ENCODE results near the gene METTL6. TPM values are rescaled to one million over a fixed set of nuclear protein-coding genes. Genes with fewer than 3 reads are reported as not detected.

The METTL6 gene
- total and polyA plus RNA-seq, 2 donors (not counting 1 experiment from before 2014, with no cell fraction given): 7.6 to 23.9 TPM

DNA sequence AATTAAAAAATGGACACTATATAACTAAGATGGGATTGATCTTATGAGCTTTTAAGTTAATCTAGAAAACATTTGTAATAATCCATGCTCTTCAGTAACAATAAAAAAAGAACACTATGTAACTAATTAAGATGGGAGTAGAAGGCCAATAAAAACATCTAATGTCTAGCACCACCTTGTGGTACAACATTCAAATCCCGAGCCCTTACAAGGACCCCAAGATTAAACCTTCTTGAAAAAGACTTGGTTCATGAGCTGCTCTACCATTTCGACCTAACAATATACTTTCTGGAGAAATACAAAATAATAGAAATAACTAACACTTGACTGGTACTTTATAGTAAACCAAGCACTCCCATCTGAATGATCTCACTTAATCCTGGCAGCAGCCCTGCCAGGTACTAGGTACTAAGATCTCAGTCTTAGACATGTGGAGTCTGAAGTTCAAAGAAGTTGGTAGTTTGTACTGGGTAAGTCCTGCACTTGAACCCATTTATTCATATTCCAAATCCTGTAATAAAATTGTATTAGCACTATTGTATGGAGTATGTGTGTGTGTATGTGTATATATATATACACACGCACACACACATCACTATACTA, 21.8 kb downstream of the METTL6 start:
- Mint-ChIP-seq H3K27me3 (no peaks in the 10 kb centered on the region), H3K4me1 (peaks cover 19% of the 10 kb centered on the region), H3K27ac (no peak overlapping the region), H3K9me3 (ENCODE audit: insufficient read depth) (no peaks in the 10 kb centered on the region), H3K4me3 (no peak overlapping the region)
- Histone ChIP-seq H3K27ac (ENCODE audit: low read length in 2 of 2) (no peak overlapping the region), H3K27me3 (replicated peaks in 1 of 4; ENCODE audit: control extremely low read depth in 1 of 4, control insufficient read depth in 3 of 4, insufficient read depth in 4 of 4, low read length in 3 of 4) (no peaks in the 10 kb centered on the region), H3K9me3 (ENCODE audit: control extremely low read depth in 1 of 3, control insufficient read depth in 2 of 3, insufficient read depth in 1 of 3, low read length in 2 of 3) (no peaks in the 10 kb centered on the region), H3K4me1 (ENCODE audit: control insufficient read depth in 2 of 2, insufficient read depth in 2 of 2, low read length in 2 of 2) (peaks cover 25 to 30% of the 10 kb centered on the region in 2 donors), H3K4me3 (ENCODE audit: control extremely low read depth in 1 of 5, extremely low read depth in 1 of 5, insufficient read depth in 1 of 5, low read depth in 2 of 5, low read length in 4 of 5) (no peak overlapping the region), H3K36me3 (replicated peaks in 1 of 2; ENCODE audit: control extremely low read depth in 1 of 2, control insufficient read depth in 1 of 2, extremely low read depth in 1 of 2, insufficient read depth in 2 of 2, low read length in 1 of 2) (peaks cover 0 to 15% of the 10 kb centered on the region in 2 experiments), H3K79me2 (ENCODE audit: control insufficient read depth, insufficient read depth, low read length) (peaks cover 5% of the 10 kb centered on the region), H4K20me1 (ENCODE audit: control insufficient read depth, insufficient read depth, low read length, poor library complexity, severe bottlenecking) (no peaks in the 10 kb centered on the region), H2AFZ (ENCODE audit: insufficient read depth, low read depth, low read length, poor library complexity, severe bottlenecking) (no peak overlapping the region), H3K4me2 (replicated peaks; ENCODE audit: low read depth, low read length, poor library complexity, severe bottlenecking) (peak overlapping the region; percentile 36), H3K9ac (ENCODE audit: low read length) (no peak overlapping the region)
- peak; percentile 84 for TF ChIP-seq CTCF (IDR thresholded peaks at IDR 0.05)
- TF ChIP-seq EZH2 (IDR thresholded peaks at IDR 0.05; ENCODE audit: borderline replicate concordance, insufficient read depth, low read depth, low read length, poor library complexity, severe bottlenecking): no peak
- intact Hi-C loops (cut with micrococcal nuclease): loop anchor here (1.0 to 10.0 kb wide), 7 partner anchors 27 to 481 kb away; no protein-coding TSS in a partner anchor
- peak; percentile 80 for DNase-seq
- POLR2A ChIA-PET: interaction anchor here (0.6 kb wide), 1 partner anchor 204 kb away, joined by 4 read pairs; no protein-coding TSS in a partner anchor
- ATAC-seq (ENCODE audit: low read depth): peak; percentile 73
- WGBS (ENCODE audit: insufficient coverage): no CpG with 5 or more reads among the region's 3 CpGs
- CTCF ChIA-PET: interaction anchor here (0.6 to 14.6 kb wide), 53 partner anchors 9 to 479 kb away, joined by 3 to 421 read pairs (median 4); partner anchors contain the start of genes CAPN7, EAF1, METTL6 and SH3BP5

GRCh38 chr3:15404767-15405166, 22.6 kb downstream of the METTL6 start:
- Mint-ChIP-seq H3K4me1 (peaks cover 26% of the 10 kb centered on the region), H3K27ac (no peak overlapping the region), H3K4me3 (no peak overlapping the region), H3K27me3 (no peaks in the 10 kb centered on the region), H3K9me3 (ENCODE audit: insufficient read depth) (no peaks in the 10 kb centered on the region)
- Histone ChIP-seq H3K4me2 (replicated peaks; ENCODE audit: low read depth, low read length, poor library complexity, severe bottlenecking) (peak overlapping the region; percentile 36), H2AFZ (ENCODE audit: insufficient read depth, low read depth, low read length, poor library complexity, severe bottlenecking) (peak overlapping the region; percentile 52), H4K20me1 (ENCODE audit: control insufficient read depth, insufficient read depth, low read length, poor library complexity, severe bottlenecking) (no peaks in the 10 kb centered on the region), H3K27ac (ENCODE audit: low read length in 2 of 2) (peak overlapping the region in 1 of 2 donors; percentile 26), H3K4me3 (ENCODE audit: control extremely low read depth in 1 of 5, extremely low read depth in 1 of 5, insufficient read depth in 1 of 5, low read depth in 2 of 5, low read length in 4 of 5) (no peak overlapping the region), H3K9ac (ENCODE audit: low read length) (no peak overlapping the region), H3K36me3 (replicated peaks in 1 of 2; ENCODE audit: control extremely low read depth in 1 of 2, control insufficient read depth in 1 of 2, extremely low read depth in 1 of 2, insufficient read depth in 2 of 2, low read length in 1 of 2) (peaks cover 0 to 12% of the 10 kb centered on the region in 2 experiments), H3K9me3 (ENCODE audit: control extremely low read depth in 1 of 3, control insufficient read depth in 2 of 3, insufficient read depth in 1 of 3, low read length in 2 of 3) (no peaks in the 10 kb centered on the region), H3K4me1 (ENCODE audit: control insufficient read depth in 2 of 2, insufficient read depth in 2 of 2, low read length in 2 of 2) (peaks cover 30 to 32% of the 10 kb centered on the region in 2 donors), H3K27me3 (replicated peaks in 1 of 4; ENCODE audit: control extremely low read depth in 1 of 4, control insufficient read depth in 3 of 4, insufficient read depth in 4 of 4, low read length in 3 of 4) (no peaks in the 10 kb centered on the region), H3K79me2 (ENCODE audit: control insufficient read depth, insufficient read depth, low read length) (peaks cover 5% of the 10 kb centered on the region)
- intact Hi-C loops (cut with micrococcal nuclease): loop anchor here (1.0 to 10.0 kb wide), 7 partner anchors 26 to 480 kb away; no protein-coding TSS in a partner anchor
- DNase-seq (no peak), ATAC-seq (ENCODE audit: low read depth) (no peak)
- ChIA-PET POLR2A (no interaction called here), CTCF (interaction anchor here (0.6 to 14.6 kb wide), 53 partner anchors 8 to 478 kb away, joined by 3 to 421 read pairs (median 5); partner anchors contain the start of genes CAPN7, EAF1, METTL6 and SH3BP5)
- no CpG with 5 or more reads among the region's 1 CpG for WGBS (ENCODE audit: insufficient coverage)
- TF ChIP-seq CTCF (IDR thresholded peaks at IDR 0.05) (no peak), EZH2 (IDR thresholded peaks at IDR 0.05; ENCODE audit: borderline replicate concordance, insufficient read depth, low read depth, low read length, poor library complexity, severe bottlenecking) (no peak)

Data from B cell (primary cell).